Measurements from ENCODE around the gene EPDR1.

The EPDR1 gene

DNA sequence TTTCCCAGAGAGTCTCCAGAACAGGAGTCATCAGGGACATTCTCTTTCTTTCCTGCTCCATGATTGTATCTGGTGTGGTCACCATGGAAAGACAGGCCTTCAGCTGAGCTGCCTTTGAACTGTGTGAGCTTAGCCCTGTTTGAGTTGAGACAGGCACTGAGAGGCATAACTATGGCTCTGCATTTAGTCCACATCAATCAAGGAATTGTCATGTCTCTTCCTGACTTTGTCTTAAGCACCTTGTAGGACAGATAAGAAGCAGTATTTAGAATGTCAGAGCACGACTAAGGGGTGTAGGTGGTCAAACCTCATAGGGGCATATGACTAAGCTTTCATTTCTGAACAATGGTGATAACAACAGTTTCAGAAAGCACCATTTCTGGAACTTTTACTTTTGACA lies 53.5 kb downstream of the EPDR1 start:
- H3K4me3 ChIP-seq (IDR thresholded peaks at IDR 0.05; ENCODE audit: insufficient read depth, low read depth, low read length), result no peak overlapping the region
- no peaks in the 10 kb centered on the region for H3K4me1 ChIP-seq (ENCODE audit: low read depth, poor library complexity, severe bottlenecking)
- no peak overlapping the region for H3K4me2 ChIP-seq
- H3K27ac ChIP-seq, result no peak overlapping the region
- no peaks in the 10 kb centered on the region for H3K36me3 ChIP-seq (ENCODE audit: insufficient read depth)
- no peak overlapping the region for H2AFZ ChIP-seq (ENCODE audit: low read depth)
- H3K27me3 ChIP-seq (ENCODE audit: insufficient read depth, low read depth), result no peaks in the 10 kb centered on the region
- H3K9ac ChIP-seq, result no peak overlapping the region
- H3K79me2 ChIP-seq (ENCODE audit: insufficient read depth, low read depth), result no peaks in the 10 kb centered on the region
- TF ChIP-seq, protein P1, sequence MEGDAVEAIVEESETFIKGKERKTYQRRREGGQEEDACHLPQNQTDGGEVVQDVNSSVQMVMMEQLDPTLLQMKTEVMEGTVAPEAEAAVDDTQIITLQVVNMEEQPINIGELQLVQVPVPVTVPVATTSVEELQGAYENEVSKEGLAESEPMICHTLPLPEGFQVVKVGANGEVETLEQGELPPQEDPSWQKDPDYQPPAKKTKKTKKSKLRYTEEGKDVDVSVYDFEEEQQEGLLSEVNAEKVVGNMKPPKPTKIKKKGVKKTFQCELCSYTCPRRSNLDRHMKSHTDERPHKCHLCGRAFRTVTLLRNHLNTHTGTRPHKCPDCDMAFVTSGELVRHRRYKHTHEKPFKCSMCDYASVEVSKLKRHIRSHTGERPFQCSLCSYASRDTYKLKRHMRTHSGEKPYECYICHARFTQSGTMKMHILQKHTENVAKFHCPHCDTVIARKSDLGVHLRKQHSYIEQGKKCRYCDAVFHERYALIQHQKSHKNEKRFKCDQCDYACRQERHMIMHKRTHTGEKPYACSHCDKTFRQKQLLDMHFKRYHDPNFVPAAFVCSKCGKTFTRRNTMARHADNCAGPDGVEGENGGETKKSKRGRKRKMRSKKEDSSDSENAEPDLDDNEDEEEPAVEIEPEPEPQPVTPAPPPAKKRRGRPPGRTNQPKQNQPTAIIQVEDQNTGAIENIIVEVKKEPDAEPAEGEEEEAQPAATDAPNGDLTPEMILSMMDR (conservative IDR thresholded peaks at IDR 0.05; ENCODE audit: low read depth, low read length), result no peak
- H4K20me1 ChIP-seq (ENCODE audit: insufficient read depth), result no peaks in the 10 kb centered on the region

DNA sequence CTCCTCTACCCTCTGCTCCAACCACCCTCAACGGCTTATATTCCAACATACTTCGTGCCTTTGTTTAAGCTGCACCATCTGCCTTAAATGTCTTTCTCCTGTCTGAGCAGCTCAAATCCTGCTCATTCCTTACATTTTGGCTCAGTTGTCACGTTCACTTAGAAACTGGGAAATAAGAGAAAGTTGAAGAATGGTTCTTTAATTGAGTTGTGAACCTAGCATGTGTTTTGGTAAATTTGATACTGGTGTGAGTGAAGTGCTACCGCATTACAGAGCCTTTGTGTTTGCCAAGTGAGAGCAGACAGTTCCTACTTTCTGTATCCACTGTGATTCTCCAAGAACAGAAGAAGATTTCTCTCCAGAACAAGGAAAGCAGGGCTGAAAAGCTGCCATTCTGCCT lies 54.3 kb downstream of the EPDR1 start:
- H3K9ac ChIP-seq, result no peak overlapping the region
- H3K27me3 ChIP-seq (ENCODE audit: insufficient read depth, low read depth), result no peaks in the 10 kb centered on the region
- no peak overlapping the region for H3K27ac ChIP-seq
- no peaks in the 10 kb centered on the region for H3K79me2 ChIP-seq (ENCODE audit: insufficient read depth, low read depth)
- TF ChIP-seq, protein P1 (conservative IDR thresholded peaks at IDR 0.05; ENCODE audit: low read depth, low read length), result no peak
- no peaks in the 10 kb centered on the region for H4K20me1 ChIP-seq (ENCODE audit: insufficient read depth)
- no peak overlapping the region for H2AFZ ChIP-seq (ENCODE audit: low read depth)
- no peaks in the 10 kb centered on the region for H3K4me1 ChIP-seq (ENCODE audit: low read depth, poor library complexity, severe bottlenecking)
- H3K4me3 ChIP-seq (IDR thresholded peaks at IDR 0.05; ENCODE audit: insufficient read depth, low read depth, low read length), result no peak overlapping the region
- no peaks in the 10 kb centered on the region for H3K36me3 ChIP-seq (ENCODE audit: insufficient read depth)
- no peak overlapping the region for H3K4me2 ChIP-seq

DNA sequence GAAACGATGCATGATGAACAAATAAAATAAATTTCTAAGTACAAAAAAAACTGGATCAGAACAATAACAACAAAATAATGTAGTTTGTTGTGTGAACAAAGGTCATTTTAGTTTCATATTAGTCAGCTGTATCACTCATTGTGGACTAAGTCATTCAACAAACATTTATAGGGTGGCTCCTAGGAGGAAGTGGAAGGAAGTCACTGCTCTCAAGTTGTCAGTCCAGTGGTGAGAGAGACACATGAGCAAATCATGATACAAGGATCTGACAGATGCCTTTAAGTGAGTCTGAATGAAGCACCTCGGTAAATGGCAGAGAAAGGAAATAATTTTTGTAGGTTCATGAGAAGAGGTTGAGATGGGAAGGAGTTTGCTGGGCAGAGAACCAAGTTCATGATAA lies 56.8 kb downstream of the EPDR1 start:
- no peaks in the 10 kb centered on the region for H4K20me1 ChIP-seq (ENCODE audit: insufficient read depth)
- H3K27ac ChIP-seq, result no peak overlapping the region
- H3K79me2 ChIP-seq (ENCODE audit: insufficient read depth, low read depth), result no peaks in the 10 kb centered on the region
- no peaks in the 10 kb centered on the region for H3K4me1 ChIP-seq (ENCODE audit: low read depth, poor library complexity, severe bottlenecking)
- no peak overlapping the region for H2AFZ ChIP-seq (ENCODE audit: low read depth)
- no peak overlapping the region for H3K4me2 ChIP-seq
- H3K4me3 ChIP-seq (IDR thresholded peaks at IDR 0.05; ENCODE audit: insufficient read depth, low read depth, low read length), result no peak overlapping the region
- H3K27me3 ChIP-seq (ENCODE audit: insufficient read depth, low read depth), result no peaks in the 10 kb centered on the region
- H3K9ac ChIP-seq, result no peak overlapping the region
- no peaks in the 10 kb centered on the region for H3K36me3 ChIP-seq (ENCODE audit: insufficient read depth)
- TF ChIP-seq, protein P1 (conservative IDR thresholded peaks at IDR 0.05; ENCODE audit: low read depth, low read length), result no peak

DNA sequence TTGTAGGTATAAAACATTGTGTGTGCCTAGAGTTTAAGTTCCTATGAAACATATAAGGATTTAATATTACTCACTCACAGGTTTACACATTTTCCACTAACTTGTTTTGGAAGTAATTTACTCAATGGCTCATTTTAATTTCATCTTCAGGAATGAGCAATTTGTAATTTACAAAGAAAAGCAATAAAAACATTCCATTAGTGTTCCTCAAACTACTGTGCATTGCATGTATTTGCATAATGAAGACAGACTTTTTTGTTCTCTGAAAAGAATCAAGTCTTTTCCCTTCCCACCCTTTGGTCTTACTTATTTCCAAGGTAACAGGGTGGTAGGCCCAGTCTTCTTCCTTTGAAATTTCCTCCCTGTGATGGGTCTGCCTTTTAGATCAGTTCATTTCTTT lies 61.2 kb downstream of the EPDR1 start:
- no peak overlapping the region for H3K4me2 ChIP-seq
- H3K36me3 ChIP-seq (ENCODE audit: insufficient read depth), result no peaks in the 10 kb centered on the region
- no peak overlapping the region for H2AFZ ChIP-seq (ENCODE audit: low read depth)
- TF ChIP-seq, protein P1 (conservative IDR thresholded peaks at IDR 0.05; ENCODE audit: low read depth, low read length), result no peak
- no peaks in the 10 kb centered on the region for H3K79me2 ChIP-seq (ENCODE audit: insufficient read depth, low read depth)
- H3K27me3 ChIP-seq (ENCODE audit: insufficient read depth, low read depth), result no peaks in the 10 kb centered on the region
- H3K4me3 ChIP-seq (IDR thresholded peaks at IDR 0.05; ENCODE audit: insufficient read depth, low read depth, low read length), result no peak overlapping the region
- no peak overlapping the region for H3K27ac ChIP-seq
- H3K4me1 ChIP-seq (ENCODE audit: low read depth, poor library complexity, severe bottlenecking), result no peaks in the 10 kb centered on the region
- no peaks in the 10 kb centered on the region for H4K20me1 ChIP-seq (ENCODE audit: insufficient read depth)
- H3K9ac ChIP-seq, result no peak overlapping the region

DNA sequence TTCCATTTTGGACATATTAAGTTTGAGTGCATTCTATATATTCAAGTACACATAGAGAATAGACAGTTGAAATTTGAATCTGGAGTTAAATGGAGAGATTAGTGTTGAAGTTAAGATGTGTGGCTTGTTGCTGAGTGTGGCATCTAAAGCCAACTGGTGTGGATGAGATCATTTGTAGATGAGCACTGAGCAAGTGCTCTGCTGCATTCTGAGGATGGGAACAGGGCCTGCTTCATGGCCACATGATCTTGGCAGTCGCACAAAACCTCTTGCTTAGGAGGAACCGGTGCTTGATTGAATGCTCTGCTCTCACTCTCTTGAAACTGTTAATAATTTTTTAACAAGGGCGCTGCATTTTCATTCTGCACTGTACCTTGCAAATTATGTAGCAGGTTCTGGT lies 62.0 kb downstream of the EPDR1 start:
- Histone ChIP-seq H3K27ac (no peak overlapping the region), H3K36me3 (ENCODE audit: insufficient read depth) (no peaks in the 10 kb centered on the region), H3K4me1 (ENCODE audit: low read depth, poor library complexity, severe bottlenecking) (no peaks in the 10 kb centered on the region), H4K20me1 (ENCODE audit: insufficient read depth) (no peaks in the 10 kb centered on the region), H3K79me2 (ENCODE audit: insufficient read depth, low read depth) (no peaks in the 10 kb centered on the region), H3K4me3 (IDR thresholded peaks at IDR 0.05; ENCODE audit: insufficient read depth, low read depth, low read length) (no peak overlapping the region), H3K9ac (no peak overlapping the region), H3K4me2 (no peak overlapping the region), H3K27me3 (ENCODE audit: insufficient read depth, low read depth) (no peaks in the 10 kb centered on the region), H2AFZ (ENCODE audit: low read depth) (no peak overlapping the region)
- TF ChIP-seq, protein P1 (conservative IDR thresholded peaks at IDR 0.05; ENCODE audit: low read depth, low read length), result no peak

All from KMS-11 (cell line).